Mesodermal cell (in vitro differentiated cells): ENCODE data around the gene CHI3L2.
A peak's percentile ranks its signal among the peaks of the same experiment; 100 is the strongest.
"Not testable (repeated sequence)": the region's sequence is repeated elsewhere in the genome, so short reads cannot be mapped to it uniquely, and the experiment has no call there.

Source experiments
- H3K27ac ChIP-seq: 2 replicates; pipeline ENCODE4 v1.7.0; 2013; ENCODE audit warnings: mild to moderate bottlenecking, low read depth, low read length, moderate library complexity; ENCODE audit not compliant: severe bottlenecking
- H3K36me3 ChIP-seq: 2 replicates; pipeline ENCODE4 v1.7.1; 2013; ENCODE audit warnings: mild to moderate bottlenecking, low read length, moderate library complexity; ENCODE audit not compliant: control insufficient read depth, insufficient read depth
- H3K4me1 ChIP-seq: one replicate; pipeline ENCODE4 v1.7.1; 2013; ENCODE audit warnings: mild to moderate bottlenecking, low read length; ENCODE audit not compliant: insufficient read depth, control insufficient read depth, poor library complexity, severe bottlenecking
- H3K4me3 ChIP-seq: 2 replicates; pipeline ENCODE4 v1.7.0; 2013; ENCODE audit warnings: low read length, control low read depth, mild to moderate bottlenecking; ENCODE audit not compliant: insufficient read depth, poor library complexity, severe bottlenecking; ENCODE audit errors: extremely low read depth
- H3K9me3 ChIP-seq: 2 replicates; pipeline ENCODE4 v1.7.1; 2013; ENCODE audit warnings: mild to moderate bottlenecking, low read length, moderate library complexity; ENCODE audit not compliant: control insufficient read depth
- WGBS, 2 experiments: methylation state at CpG; one replicate each; pipeline ENCODE4 v1.1.5; 2013; ENCODE audit warnings: missing lambda C conversion rate in 2 of 2; ENCODE audit not compliant: insufficient coverage in 2 of 2; 5-methylcytosine and 5-hydroxymethylcytosine counted together

The CHI3L2 gene

GRCh38 chr1:111214074-111214801 lies 13.3 kb upstream of the CHI3L2 start:
- WGBS, 2 experiments: 82 to 94% methylated on average over 3 to 5 of the region's 6 CpGs
- Histone ChIP-seq H3K36me3 (no peaks in the 10 kb centered on the region), H3K4me3 (no peak overlapping the region), H3K4me1 (peaks cover 23% of the 10 kb centered on the region), H3K27ac (no peak overlapping the region), H3K9me3 (no peaks in the 10 kb centered on the region)

GRCh38 chr1:111214884-111215283 lies 12.6 kb upstream of the CHI3L2 start:
- no peak overlapping the region for H3K4me3 ChIP-seq
- H3K27ac ChIP-seq: peak overlapping the region; percentile 24
- peaks cover 23% of the 10 kb centered on the region for H3K4me1 ChIP-seq
- H3K9me3 ChIP-seq: no peaks in the 10 kb centered on the region
- H3K36me3 ChIP-seq: no peaks in the 10 kb centered on the region
- WGBS, 2 experiments: 85 to 88% methylated on average over 3 to 4 of the region's 7 CpGs

- not testable (repeated sequence) for H3K4me3 ChIP-seq, H3K27ac ChIP-seq, H3K36me3 ChIP-seq, H3K9me3 ChIP-seq
- WGBS, 2 experiments: 100% methylated on average over 1 of the region's 2 CpGs
- peaks cover 23% of the 10 kb centered on the region for H3K4me1 ChIP-seq
Observed at GRCh38 chr1:111215285-111215684, 12.2 kb upstream of the CHI3L2 start.

- H3K4me1 ChIP-seq: peaks cover 29% of the 10 kb centered on the region
- H3K4me3 ChIP-seq: no peak overlapping the region
- H3K36me3 ChIP-seq: no peaks in the 10 kb centered on the region
- H3K9me3 ChIP-seq: no peaks in the 10 kb centered on the region
- WGBS, 2 experiments: 76 to 100% methylated on average over 3 to 4 of the region's 5 CpGs
- H3K27ac ChIP-seq: no peak overlapping the region
Observed at GRCh38 chr1:111216751-111217150, 10.8 kb upstream of the CHI3L2 start.

GRCh38 chr1:111217183-111217910 lies 10.2 kb upstream of the CHI3L2 start:
- Histone ChIP-seq H3K4me3 (no peak overlapping the region), H3K4me1 (peaks cover 29% of the 10 kb centered on the region), H3K9me3 (no peaks in the 10 kb centered on the region), H3K36me3 (no peaks in the 10 kb centered on the region), H3K27ac (no peak overlapping the region)
- 77 to 93% methylated on average over 3 to 5 of the region's 5 CpGs for WGBS, 2 experiments

- peak overlapping the region; percentile 34 for H3K27ac ChIP-seq
- H3K4me3 ChIP-seq: no peak overlapping the region
- H3K9me3 ChIP-seq: no peaks in the 10 kb centered on the region
- WGBS, 2 experiments: 83 to 93% methylated on average over 4 to 6 of the region's 8 CpGs
- no peaks in the 10 kb centered on the region for H3K36me3 ChIP-seq
- peaks cover 22% of the 10 kb centered on the region for H3K4me1 ChIP-seq
Observed at GRCh38 chr1:111218701-111219556, 8.6 kb upstream of the CHI3L2 start.

- Histone ChIP-seq H3K9me3 (no peaks in the 10 kb centered on the region), H3K27ac (peak overlapping the region; percentile 34), H3K4me1 (peaks cover 15% of the 10 kb centered on the region), H3K4me3 (no peak overlapping the region), H3K36me3 (no peaks in the 10 kb centered on the region)
- 86 to 96% methylated on average over 1 to 2 of the region's 5 CpGs for WGBS, 2 experiments
Observed at GRCh38 chr1:111219557-111220286, 7.8 kb upstream of the CHI3L2 start.

GRCh38 chr1:111220302-111220890 lies 7.1 kb upstream of the CHI3L2 start:
- WGBS, 2 experiments: 91 to 92% methylated on average over 4 to 5 of the region's 6 CpGs
- H3K27ac ChIP-seq: no peak overlapping the region
- H3K4me1 ChIP-seq: peaks cover 12% of the 10 kb centered on the region

GRCh38 chr1:111221276-111221632 lies 6.3 kb upstream of the CHI3L2 start:
- WGBS, 2 experiments: 100% methylated on average over 1 of the region's 2 CpGs; no CpG with 5 or more reads in 1 of the 2 experiments
- Histone ChIP-seq H3K4me3 (no peak overlapping the region), H3K9me3 (no peaks in the 10 kb centered on the region), H3K4me1 (peaks cover 8% of the 10 kb centered on the region), H3K36me3 (no peaks in the 10 kb centered on the region), H3K27ac (no peak overlapping the region)

More at GRCh38 chr1:111220302-111220890, 7.1 kb upstream of the CHI3L2 start:
- no peaks in the 10 kb centered on the region for H3K36me3 ChIP-seq
- H3K9me3 ChIP-seq: no peaks in the 10 kb centered on the region
- no peak overlapping the region for H3K4me3 ChIP-seq
